ENCODE measurements around the gene DOLK.

- TF ChIP-seq CTCF (IDR thresholded peaks at IDR 0.05; ENCODE audit: insufficient read depth, low read depth, low read length) (no peak), EZH2 (IDR thresholded peaks at IDR 0.05; ENCODE audit: insufficient read depth, low read length) (no peak)
These were observed 39.3 kb upstream of the DOLK start for GRCh38 chr9:128986671-128987070.

Measured in astrocyte (in vitro differentiated cells and primary cell).